Effector CD4-positive, alpha-beta T cell (primary cell): ENCODE measurements around the gene MINDY4.

Source experiments
- DNase-seq: peaks from one replicate; pipeline ENCODE4 v3.0.0-alpha.2; 2020

MINDY4 gene

DNA sequence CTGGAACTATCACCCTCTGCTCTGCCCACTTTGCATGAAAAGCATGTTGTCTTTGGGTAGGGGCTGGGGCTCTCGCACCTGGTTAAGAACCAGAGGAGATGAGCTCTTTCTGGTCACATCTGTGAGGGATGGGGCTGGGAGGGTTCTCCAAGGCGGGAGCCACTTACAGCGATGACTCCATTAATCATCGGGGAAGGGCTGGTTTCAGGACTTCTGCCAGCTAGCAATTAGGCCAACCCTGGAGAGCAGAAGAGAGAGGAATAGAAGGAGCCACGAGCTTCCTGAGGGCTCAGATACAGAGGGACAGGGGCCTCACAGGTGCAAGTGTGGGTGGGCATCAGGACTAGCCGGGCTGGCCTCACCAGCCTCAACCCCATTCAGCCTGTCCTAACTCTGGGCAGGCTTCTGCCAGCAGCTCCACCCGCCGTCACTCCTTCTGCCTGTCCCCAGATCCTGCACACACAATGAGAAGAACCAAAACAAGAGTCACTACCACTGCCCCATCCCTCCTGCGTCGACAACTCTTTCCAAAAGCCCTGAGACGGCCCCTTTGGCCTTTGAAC lies 148.9 kb downstream of the MINDY4 start:
- no peak for DNase-seq

DNA sequence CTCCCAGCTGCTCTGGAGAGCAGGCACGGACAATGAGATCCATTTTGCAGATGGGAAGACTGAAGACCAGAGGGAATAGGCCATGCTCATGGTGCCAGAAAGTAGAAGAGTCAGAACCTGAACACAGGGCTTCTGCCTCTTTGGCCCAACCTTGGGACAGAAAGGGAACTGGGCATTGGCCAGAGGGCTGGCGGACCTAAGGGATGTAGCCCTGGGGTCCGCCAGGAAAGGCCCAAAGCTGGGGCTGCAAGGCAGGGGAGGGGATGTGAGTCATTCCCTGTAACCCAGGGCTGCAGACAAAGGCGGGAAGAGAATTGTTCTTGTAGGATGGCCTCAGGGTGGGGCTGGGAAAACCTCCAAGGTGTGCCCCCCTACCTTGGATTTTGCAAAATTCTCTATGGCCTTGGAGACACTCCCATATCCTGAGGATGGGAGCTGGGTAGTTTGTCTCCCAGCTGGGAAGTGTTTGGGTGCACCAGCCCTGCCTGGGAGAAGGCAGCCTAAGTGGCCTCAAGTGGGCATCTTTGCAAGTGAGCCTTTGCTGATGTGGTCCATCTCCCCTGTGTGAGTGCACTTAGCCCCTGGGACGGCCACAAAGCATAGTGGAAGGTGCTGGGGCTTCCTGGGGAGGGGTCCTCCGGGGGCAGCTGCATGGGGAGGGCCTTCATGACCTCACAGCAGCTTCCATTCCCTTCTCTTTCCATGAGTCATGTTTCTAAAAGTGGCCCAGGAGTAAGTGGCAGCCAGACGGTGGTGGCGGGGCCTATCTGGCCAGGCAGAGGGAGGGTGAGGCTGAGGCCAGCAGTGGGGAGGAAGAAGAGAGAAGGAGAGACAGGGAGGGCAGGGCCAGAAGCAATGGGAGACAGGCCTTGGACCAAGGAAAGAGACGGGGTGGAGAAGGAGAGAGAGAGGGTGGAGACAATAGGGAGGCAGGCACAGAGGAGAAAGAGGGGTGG lies 149.6 kb downstream of the MINDY4 start:
- no peak for DNase-seq

DNA sequence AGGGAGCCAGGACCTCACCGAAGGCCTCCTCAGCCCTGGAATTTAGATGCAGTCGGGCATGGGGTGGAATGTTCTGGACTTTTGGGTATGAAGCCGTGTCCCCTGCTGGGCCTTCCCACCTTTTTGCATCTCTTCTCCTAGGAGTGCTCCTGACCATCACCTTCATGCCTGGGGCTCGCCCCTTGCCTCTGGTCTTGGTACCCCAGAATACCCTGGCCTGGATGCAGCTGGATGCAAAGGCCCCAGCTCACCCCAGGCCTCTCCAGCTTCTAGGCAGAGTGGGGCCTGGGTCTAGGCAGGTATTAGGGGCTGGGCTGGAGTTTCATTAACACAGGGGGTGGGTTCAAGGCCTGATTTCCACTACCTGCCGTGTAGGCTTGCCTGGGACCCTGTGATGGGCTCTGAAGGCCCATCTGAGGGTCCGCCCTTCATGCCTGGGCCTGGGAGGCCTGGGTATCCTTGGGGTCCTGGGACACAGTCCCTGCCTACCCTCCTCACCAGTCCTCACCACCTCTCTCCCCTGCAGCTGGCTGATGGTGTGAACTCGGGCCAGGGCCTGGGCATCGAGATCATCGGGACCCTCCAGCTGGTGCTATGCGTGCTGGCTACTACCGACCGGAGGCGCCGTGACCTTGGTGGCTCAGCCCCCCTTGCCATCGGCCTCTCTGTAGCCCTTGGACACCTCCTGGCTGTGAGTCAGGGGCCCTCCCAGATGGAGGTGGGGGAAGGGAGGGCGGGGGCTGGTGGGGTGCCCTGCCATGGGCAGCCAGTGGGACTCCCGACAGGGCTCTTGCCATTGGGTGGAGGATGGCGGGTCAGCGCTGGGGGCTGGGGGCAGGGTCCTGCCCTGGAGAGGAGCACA lies 150.6 kb downstream of the MINDY4 start:
- no peak for DNase-seq

DNA sequence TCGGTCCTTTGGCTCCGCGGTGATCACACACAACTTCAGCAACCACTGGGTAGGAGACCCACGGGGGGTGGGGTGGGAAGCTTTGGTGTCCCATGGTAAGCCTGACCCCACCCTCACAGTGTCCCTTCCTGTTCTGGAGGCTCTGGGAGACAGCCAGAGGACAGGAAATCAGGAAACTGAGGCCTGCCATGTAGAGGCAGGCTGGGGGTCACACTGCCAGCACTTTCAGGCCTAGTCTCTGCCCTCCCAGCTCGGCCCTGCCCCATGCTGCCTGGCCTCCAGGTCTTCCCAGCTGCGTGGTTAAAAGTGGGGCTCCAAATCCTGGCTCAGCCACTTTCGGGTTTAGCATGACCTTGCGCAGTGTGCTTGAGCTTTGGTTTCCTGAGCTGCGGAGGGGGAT lies 151.4 kb downstream of the MINDY4 start:
- no peak for DNase-seq

DNA sequence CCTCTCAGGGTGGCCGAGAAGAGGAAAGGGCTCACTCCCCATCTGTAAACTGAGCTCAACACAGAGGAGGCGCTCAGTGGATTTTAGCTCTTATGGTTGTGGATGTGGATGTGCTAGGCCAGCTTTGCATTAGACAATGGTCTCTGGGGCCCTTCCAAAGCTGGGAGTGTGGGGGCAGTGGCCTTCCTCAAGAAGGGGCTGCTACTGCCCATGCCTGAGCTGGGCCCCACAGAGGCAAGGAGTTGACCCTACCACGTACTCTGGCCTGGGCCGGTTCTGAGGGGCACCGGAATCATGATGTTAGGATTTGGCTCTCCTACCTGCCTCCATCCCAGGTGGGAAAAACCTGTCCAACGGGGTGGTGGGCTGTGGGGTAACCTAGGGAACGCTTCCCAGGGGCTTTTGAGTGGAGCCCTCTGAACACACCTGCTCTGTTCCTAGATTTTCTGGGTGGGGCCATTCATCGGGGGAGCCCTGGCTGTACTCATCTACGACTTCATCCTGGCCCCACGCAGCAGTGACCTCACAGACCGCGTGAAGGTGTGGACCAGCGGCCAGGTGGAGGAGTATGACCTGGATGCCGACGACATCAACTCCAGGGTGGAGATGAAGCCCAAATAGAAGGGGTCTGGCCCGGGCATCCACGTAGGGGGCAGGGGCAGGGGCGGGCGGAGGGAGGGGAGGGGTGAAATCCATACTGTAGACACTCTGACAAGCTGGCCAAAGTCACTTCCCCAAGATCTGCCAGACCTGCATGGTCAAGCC lies 152.0 kb downstream of the MINDY4 start:
- DNase-seq = no peak

DNA sequence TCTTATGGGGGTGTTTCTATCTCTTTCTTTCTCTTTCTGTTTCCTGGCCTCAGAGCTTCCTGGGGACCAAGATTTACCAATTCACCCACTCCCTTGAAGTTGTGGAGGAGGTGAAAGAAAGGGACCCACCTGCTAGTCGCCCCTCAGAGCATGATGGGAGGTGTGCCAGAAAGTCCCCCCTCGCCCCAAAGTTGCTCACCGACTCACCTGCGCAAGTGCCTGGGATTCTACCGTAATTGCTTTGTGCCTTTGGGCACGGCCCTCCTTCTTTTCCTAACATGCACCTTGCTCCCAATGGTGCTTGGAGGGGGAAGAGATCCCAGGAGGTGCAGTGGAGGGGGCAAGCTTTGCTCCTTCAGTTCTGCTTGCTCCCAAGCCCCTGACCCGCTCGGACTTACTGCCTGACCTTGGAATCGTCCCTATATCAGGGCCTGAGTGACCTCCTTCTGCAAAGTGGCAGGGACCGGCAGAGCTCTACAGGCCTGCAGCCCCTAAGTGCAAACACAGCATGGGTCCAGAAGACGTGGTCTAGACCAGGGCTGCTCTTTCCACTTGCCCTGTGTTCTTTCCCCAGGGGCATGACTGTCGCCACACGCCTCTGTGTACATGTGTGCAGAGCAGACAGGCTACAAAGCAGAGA lies 152.7 kb downstream of the MINDY4 start:
- no peak for DNase-seq

DNA sequence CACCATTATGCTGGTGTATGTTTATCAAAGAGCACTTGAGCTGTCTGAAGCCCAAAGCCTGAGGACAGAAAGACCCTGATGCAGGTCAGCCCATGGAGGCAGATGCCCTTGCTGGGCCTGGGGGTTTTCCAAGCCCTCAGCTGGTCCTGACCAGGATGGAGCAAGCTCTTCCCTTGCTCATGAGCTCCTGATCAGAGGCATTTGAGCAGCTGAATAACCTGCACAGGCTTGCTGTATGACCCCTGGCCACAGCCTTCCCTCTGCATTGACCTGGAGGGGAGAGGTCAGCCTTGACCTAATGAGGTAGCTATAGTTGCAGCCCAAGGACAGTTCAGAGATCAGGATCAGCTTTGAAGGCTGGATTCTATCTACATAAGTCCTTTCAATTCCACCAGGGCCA lies 153.4 kb downstream of the MINDY4 start:
- DNase-seq = no peak

DNA sequence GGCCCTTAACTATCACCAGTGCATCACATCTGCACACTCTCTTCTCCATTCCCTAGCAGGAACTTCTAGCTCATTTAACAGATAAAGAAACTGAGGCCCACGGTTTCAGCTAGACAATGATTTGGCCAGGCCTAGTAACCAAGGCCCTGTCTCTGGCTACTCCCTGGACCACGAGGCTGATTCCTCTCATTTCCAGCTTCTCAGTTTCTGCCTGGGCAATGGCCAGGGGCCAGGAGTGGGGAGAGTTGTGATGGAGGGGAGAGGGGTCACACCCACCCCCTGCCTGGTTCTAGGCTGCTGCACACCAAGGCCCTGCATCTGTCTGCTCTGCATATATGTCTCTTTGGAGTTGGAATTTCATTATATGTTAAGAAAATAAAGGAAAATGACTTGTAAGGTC lies 153.9 kb downstream of the MINDY4 start:
- no peak for DNase-seq

DNA sequence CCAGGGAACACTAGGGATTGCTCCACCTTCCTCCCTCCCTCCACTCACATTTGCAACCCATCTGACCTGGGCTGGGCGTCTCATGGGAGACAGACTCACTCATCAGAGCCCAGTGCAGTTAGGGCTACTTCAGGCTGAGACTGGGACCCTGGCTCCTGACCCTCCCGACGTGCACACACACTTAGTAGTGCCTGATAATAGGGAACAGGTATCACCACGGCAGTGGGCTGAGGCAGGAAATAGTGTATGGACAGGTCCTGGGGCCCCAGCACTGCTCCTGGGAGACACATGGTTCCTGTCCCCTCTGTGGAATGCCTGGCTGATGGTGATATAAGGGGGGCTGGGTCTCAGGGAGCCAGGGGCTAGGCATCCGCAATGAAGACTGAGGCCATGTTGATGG lies 154.7 kb downstream of the MINDY4 start:
- DNase-seq = no peak

DNA sequence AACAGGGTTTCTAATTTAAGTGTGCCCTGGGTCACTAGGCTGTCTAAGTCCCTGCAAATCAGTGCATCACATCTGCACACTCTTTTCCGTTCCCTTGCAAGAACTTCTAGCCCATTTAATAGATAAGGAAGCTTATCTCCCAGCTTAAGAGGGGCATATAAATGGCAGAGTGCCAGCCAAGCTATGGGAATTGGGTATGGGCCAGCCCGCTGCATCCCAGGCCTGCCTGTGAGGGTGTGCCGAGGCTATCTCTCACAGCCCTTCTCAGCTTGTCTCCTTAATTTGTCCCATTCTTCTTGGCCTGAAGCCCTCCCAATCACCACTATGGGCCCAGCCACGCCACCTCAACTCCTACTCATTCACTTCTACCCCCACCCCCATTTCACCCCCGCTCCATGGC lies 155.1 kb downstream of the MINDY4 start:
- no peak for DNase-seq

DNA sequence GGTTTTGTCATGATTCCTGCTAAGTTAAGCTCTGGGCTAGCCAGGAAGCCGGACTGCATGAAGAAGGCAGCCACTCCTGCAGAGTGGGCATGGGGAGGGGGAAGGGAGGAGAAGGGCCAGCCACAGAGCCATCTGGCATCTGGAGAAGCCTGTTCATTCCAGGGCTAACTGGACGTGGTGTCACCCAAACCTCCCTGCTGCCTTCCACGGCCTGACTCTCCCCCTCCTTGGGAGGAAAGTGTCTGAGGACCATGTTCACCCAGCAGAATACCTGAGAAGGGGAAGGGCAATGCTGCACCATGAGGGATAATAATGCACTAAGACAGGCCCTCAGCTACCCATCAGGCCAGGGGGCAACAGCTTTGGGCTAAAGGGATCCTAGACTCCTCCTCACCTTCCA lies 155.8 kb downstream of the MINDY4 start:
- no peak for DNase-seq

DNA sequence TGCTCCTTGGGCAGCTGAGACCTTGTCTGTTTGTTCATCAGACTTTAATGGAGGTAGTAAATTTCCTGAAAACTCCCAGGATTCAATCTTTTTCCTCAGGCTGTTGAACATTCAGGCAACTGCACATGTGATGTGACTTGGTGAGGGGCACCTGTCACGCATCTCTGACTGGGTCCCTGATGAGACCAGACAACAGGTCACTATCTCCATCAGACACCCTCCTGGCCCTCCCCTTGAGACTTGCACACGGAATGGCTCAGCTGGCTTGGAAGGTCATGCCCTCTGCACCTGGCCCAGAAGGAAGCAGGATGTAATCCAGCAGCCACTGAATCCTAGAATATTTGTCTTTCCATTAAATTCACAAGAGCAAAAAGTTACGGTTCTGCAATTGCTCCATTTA lies 156.3 kb downstream of the MINDY4 start:
- DNase-seq = no peak

DNA sequence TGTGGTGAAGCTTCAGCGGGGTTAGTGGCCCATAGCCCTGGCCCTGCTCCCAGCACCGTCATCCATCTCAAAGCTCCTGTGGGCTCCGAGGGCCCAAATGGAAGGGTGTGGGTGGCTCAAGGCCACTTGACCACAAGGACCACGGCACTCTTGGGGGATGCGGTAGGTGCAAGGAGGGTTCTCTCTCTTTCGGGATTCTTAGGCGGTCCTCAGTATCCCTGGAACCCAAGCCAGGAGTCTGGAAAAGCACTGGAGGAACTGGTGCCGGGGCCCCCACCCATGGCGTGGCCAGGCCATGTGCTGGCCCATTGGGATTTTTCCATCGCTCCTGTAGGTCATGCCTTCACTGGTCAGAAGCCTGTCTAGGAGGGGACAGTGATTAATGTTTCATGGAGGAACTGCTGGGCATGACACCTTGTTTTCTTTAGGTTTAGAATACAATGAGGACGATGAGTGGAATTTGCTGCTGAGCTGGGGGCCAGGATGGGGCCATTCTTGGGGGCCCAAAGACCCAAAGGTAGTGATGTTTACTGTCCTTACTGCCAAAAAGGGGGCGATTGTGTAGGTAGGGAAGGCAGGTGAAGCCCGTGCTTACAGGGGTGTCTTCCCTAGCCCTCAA lies 157.1 kb downstream of the MINDY4 start:
- DNase-seq = no peak

DNA sequence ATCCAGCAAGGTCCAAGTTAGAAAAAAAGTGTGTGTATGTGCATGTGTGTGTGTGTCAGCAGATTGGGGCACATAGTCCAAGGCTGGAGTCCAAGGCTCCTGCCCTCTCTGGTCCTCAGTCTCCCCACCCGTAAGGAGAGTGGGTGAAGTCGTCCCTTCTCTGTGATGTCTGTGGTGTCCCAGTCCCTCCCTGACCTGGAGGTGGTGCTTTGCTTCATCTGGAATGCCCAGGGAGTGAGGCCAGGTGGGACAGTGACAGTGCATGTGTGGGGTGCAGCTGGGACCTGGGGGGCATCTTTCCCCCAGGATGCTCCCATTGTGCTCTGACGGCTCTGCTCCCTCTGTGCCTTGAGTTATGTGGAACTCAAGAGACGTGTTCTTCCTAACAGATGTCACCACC lies 158.5 kb downstream of the MINDY4 start:
- no peak for DNase-seq

DNA sequence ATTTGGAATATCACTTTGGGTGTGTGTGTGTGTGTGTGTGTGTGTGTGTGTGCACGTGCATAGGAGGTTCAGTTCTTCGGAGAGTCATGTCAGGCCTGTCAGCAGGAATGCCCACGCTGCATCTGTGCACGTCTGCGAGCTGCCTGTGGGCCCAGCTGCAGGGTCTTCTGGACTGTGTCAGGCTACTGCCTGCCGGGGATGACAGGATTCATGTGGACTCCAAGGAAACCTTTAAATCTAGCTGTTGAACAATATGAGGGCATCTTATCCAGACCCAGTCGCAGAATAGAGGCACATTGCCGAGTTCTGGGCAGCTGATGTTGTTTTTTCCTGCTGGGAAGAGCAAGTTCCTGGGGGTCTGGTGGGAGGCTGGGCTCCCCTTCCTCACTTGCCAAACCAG lies 159.4 kb downstream of the MINDY4 start:
- DNase-seq = no peak

DNA sequence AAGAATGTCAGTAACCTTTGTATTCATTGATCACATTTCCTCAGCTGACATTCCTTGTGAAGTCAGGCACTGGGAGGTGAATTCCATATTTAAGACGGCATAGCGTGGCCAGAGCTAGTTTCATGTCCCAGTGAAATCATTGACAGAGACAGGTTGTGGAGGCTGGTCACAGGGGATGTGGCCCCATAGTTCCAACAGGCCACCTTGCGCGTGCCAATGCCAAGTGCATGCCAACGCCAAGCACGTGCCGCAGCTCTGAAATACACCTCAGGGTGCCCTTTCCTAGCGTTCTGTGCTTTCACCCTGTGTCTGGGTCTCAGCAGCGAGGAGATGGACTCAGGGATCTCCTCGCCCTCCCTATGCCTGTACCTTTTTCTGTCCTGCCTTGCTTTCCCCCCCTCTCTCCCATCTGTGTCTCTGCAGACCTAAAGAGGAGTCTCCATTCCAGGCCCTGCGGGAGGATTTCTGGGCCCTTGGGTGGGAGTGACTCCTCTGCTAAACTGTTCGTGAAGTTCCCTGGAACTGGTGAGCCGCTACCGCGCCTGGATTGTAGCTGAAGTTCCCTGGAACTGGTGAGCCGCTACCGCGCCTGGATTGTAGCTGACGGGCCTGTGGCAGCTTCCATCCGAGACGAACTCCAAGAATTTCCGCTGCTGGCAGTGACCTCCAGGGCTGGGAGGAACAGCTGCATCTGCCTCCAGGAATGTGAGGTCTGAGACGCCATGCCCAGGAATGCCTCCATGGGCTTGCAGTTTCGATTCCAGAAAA lies 160.1 kb downstream of the MINDY4 start:
- no peak for DNase-seq

DNA sequence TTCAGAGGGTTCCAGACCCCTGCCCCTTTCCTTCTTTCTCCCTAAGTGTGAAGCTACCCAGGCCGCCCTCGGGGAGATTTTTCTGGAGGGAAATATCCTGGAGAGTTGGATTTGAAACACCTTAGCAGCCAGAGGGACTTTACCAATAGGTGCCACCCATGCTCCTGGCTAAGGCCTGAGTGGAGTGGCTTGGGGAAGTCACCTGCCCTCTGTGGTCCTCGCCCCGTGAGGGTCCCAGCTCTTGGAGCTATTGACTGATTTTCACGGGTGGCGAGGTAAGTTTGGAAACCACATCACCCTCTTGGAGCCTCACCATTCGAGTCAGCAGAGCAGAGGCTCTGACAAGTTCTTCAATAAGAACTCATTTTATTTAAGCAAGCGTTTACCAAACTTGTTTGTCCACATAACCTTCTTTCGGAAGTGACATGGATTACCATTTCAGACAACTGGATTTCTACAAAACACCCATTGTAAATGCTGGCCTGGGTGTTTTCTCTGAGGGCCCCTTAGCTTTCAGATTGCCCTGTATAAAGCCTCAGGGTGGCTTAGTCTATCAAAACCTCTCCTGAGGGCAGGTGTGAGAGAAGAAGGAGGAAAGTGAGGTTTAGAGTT lies 160.8 kb downstream of the MINDY4 start:
- DNase-seq = no peak

DNA sequence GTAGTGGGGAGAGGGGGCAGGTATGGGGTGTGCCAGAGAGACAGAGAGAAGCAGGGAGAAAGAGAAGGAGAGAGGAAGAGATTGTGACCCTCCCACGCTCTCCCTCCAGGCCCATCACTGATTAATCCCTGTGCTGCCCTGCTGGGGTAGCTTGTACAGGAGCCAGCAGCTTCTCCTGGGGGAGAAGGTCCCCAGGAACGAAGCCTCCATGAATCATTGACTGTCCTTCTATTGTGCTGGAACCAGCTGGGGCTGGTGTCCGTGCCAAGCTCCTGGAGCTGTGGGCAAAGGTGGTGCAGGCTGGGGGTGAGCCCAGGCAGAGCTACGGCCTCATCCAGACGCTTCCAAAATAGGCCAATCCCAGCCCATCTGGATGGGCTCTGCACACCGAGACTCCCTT lies 161.3 kb downstream of the MINDY4 start:
- DNase-seq = no peak

DNA sequence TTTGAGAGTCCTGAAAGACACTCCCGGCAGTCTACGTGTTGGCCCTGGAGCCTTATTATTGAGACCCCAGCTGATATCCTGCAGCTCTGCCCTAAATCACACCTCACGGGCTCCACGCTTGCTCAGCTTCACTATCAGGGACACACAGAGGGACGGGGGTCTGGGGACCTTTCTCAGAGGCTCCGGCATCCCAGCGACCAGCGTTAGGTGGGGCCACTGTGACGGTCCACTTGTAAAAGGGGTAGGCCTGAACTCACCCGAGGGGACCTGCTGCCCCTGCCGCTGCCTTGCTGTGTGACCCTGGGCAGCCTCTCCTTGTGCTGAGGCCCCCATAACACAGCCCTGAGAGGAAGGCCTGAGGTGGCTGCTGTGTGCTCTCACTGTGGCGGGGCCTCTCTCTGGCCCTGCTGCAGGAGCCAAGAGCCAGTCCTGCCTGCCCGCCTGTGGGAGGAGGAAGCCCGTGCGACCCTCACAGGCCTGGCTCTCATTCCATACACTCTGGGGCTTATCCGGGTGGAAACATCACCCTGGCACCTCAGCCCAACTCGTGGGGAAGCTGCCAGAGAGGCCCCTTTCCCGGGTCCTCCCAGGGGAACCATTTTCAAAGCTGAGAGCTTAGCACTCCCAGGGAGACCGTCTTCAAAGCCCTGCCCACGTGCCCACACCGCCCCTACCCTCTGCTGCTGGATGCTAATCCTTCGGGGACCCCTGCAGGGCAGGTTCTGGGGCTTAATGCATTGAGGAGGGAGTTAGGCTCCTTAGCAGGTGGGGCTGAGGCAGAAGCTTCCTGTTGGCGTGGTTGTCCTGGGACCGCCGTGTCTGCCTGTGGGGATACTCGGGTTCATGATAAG lies 162.1 kb downstream of the MINDY4 start:
- no peak for DNase-seq

DNA sequence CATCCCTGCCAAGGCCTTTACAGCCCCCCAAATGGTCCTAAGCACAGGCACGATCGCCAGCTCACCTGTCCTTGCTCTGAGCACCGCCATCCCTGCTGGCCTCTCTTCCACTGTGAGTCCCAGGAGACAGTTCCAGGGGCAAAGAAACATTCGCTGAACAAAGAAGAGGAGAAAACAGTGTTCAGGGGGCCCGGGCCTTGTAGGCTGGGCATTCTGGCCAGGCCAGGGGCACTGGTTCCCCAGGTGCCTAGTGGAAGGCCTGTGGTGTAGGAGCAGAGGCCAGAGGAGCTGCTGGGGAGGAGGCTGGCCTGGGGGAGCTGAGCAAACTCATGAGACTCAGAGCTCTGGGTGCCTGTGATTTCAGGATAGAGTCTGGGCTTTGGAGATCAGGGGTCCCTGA lies 163.0 kb downstream of the MINDY4 start:
- no peak for DNase-seq
